ENCODE results near the gene IRAK4.

DNA sequence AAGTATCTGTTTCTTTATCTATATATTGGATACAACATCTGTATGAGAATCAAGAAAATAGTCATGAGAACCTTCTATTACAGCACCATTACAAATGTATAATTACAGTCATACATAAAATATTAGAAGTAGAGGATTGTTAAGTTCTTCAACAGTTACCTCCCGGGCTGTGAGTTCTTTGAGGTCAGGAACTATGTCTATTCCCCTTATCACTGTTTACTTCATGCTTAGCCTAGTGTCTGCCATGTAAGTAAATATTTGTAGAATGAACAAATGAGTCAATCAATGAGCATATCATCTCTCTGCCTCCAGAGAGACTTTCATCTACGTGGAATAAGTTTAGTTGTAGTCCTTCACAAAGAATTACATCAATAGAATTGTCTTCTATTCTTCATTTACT is 47.4 kb upstream of the IRAK4 start:
- TF ChIP-seq CTCF (conservative IDR thresholded peaks at IDR 0.05; ENCODE audit: low read length) (no peak), EZH2phosphoT487 (IDR thresholded peaks at IDR 0.05; ENCODE audit: borderline replicate concordance, low read depth, low read length) (no peak)

Data from OCI-LY7 (cell line).